Measurements from ENCODE around the gene MINDY4B.

The MINDY4B gene

DNA sequence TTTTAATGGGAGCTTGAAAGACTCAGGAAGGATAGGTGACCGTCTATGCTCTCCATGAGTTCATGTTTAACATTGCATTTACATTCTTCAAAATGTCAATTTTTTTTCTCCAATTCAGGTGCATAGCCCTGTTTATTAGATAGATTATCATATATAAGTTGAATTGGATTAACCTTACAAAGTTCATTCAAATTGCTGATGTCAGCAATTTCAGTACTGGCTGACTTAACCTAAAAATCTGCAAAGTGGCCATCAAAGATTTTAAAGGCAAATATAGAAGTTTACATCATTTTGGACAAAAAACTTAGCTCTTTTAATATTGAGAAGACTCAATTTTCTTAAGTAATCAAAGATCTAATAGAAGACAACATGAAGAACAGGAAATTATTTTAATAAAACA lies 57.8 kb downstream of the MINDY4B start:
- DNase-seq (ENCODE audit: low read depth, low spot score), result no peak

DNA sequence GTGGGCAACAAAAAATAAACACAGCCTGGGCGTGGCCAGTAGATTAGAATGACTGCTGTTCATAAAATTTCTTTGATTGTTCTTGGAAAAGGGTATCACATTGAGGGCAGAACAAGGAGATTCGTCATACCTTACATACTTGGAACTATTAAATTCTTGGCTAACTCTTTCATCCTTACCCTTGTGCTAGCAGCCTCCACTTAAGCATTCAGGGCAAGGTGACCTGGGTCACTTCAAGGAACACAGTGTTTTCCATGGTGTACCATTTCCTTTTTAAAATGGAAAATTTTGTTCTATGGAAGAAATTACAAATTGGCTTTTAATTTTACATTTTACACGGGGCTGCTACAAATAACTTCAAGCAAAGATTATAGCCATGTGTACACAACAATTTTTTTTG lies 60.8 kb downstream of the MINDY4B start:
- no peak for DNase-seq (ENCODE audit: low read depth, low spot score)

DNA sequence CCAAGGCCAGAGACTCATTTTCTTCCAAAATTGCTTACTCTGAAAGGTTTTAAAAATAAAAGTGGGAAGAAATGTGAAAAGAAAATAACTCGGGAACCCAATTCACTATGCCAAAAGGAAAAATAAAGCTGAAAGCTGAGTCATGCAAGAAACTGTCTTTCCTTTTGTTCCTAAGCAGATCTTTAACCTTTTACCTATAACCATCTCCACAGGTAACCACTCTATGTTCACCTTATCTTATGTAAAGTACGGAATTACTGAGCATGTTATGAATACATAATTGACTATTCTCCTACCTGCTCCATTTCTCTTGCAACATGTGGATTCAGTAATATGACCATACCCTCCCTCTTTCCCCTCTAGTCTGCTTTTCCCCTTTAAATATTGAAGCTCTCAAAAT lies 62.0 kb downstream of the MINDY4B start:
- no peak for DNase-seq (ENCODE audit: low read depth, low spot score)

DNA sequence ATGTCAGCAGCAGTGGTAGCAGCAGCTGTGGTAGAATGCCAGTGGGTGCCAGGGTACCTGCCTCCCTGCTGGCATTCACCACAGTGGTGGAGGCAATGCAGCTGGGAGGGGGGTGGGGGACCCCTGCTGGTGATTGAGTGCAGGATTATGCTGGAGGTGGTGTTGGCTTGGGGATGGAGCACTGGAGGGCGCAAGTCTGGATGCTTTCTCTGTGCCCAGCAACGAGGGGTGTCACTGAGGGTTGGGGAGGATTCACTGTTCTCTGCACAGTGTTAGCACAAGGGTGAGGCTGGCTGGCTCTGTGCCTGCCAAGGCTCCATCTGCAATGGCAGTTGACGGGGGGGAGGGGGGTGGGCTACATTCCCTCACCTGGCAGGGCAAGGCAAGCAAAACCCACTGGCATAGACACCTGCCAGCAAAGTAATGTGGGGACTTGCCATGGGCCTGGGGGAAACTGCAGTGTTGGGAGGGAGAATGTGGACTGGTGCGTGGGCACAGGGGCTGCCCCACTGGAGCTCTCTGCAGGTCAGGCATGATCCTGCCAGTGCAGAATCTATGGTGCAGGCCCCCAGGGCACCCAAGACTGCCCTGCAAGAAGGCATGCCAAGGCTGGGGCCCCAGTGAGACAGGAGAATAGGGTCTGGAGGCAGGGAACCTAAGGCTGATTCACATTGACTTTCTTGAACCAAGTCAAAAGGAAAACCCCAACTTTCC lies 64.3 kb downstream of the MINDY4B start:
- DNase-seq (ENCODE audit: low read depth, low spot score), result no peak

DNA sequence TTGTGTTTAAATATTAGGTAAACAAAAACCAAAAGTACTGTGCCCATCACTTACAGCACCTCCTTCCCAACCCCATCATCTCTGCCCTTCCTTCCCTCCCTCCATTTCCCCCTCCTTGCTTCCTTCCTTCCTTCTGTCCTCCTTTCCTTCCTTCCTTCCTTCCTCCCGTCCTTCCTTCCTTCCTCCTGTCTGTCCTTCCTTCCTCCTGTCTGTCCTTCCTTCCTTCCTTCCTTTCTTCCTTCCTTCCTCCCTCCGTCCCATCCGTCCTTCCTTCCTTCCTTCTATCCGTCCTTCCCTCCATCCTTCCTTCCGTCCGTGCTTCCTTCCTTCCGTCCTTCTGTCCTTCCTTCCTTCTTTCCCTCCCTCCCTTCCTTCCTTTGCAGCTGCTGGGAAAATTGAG lies 74.5 kb downstream of the MINDY4B start:
- no peak for DNase-seq (ENCODE audit: low read depth, low spot score)

DNA sequence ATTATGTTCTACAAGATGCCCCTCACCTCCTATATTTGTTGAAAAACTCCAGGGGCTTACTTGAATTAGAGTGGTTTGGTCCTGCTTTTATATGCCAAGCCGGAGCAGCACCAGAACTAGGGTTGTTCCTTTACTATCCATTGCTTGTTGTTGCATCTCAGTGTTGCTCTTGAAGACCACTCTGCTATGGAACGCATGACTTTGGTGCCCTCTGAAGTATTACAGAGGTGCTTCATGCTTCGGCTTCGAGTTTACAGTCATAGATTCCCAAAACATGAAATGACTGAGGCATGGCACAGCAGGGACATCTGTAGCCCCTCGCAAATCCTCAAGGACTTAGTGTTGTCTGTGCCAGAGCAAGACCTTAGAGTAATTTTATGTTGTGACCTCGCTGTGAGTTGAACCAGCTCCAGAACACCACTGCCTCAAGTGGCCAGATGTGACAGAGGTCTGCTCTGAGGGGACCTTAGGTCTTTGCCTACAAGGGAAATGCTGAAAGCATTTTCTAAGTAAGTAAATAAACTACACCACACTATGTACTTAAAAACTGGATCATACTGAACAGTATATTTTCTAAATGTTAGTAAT lies 75.1 kb downstream of the MINDY4B start:
- no peak for DNase-seq (ENCODE audit: low read depth, low spot score)

DNA sequence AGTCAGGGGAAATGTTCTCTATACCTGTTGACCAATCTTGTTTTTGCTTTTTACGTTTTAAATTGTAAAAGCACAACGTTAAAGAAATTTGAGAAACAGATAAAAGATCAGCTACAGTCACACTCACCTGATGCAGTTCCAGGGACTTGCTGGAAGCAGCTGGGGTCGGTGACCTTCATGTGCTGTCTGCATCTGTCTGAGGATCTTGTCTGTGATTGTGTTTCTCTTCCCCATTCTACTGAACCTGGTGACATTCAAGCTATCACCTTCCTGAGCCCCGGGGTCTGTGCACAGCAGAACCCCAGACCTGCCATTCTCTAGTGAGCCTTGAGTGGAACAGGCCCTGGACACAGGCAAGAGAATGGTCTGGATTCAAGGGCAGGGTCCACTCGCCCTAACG lies 75.8 kb downstream of the MINDY4B start:
- no peak for DNase-seq (ENCODE audit: low read depth, low spot score)

DNA sequence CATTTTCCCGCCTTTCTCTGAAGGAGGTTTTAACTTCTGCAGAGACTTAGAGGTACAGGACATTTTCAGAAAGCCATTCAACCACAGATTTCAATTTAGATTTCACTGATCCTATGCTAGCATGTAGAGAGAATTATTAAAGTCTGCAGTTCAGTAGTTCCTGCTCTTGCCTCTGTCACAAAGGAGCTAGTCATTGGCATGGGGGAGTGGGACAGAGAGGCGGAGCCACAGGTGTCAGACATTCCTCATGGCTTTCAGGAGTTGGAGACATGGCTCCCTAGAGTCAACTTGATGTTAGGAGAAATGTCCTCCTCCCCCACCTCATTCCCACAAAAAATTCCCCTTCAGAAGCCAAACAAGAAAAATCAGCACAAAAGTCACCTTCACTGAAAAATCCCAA lies 76.2 kb downstream of the MINDY4B start:
- DNase-seq (ENCODE audit: low read depth, low spot score), result no peak

DNA sequence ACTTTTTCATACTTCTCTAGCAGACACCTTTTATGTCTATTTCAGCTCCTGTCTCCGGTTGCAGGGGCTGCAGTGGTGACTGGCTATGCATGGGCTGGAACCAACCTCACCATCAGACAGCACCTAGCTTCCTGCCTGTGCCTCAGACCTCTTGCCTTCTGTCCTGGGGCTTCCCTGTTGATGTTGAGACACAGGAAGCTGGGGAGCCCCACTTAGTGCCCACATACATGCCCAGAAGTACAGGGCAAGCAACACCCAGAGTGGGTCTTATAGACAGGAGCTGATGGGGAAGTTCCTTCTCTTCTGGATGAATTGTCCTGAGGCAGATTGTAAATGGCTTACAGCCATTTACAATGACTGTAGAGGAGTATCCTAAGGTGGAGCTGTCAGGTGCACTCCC lies 77.0 kb downstream of the MINDY4B start:
- DNase-seq (ENCODE audit: low read depth, low spot score), result no peak

DNA sequence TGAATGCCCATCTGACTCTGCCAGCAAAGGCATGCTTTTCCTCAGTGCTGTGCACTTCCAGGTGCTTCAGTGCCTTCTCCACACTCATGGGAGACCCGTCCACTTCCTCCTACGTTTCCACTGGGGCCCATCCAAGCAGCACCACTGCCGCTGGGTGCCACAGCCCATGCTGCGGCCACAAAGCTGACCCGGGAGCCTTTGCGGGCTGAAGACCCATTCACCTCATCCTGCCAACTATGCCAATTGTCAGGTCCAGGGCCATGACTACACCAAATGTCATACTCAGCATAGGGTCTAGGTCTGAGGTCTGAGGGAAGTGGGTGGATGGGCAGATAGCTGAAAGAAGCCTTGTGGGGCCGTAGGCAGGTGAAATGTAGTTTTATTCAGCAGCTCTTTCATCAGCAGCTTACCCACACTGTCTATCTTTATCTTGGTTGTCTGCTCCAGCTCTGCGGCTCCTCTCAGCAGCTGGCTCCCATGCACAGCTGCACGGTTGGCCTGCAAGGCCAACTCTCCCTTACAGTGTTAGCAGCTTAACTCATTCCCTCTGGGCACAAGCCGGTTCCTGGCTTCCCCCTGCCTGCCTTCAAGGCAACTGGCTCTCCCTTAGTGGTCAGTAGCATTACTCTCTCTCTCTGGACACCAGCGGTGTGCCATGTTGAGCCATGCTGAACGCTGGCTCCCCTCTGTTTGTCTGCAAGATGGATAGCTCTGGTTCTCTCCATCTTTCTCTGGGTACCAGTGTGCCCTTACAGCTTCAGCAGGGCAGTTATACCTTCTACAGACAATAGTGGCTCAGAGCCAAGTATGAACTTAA lies 78.6 kb downstream of the MINDY4B start:
- no peak for DNase-seq (ENCODE audit: low read depth, low spot score)

DNA sequence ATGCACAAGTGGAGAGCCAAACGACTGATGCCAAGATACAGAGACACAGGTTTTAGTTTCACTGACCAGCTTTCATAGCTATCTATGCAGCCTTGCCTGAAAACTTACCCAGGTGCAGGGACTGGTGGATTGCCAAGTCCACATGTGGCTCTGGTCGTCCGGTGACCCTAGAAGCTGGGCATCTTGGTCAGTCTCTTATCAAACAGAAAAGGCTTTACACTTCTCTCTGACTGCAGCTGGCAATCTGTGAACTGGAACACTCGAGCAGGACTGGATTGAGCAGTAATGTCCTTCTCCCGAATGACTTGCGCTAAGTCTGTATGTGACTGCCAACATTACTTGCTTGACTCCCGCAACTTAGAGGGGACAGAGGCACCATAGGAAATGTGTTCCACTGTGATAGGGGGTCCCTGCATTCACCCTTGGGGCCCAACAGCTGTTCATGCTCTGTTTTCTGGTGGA lies 79.3 kb downstream of the MINDY4B start:
- no peak for DNase-seq (ENCODE audit: low read depth, low spot score)

DNA sequence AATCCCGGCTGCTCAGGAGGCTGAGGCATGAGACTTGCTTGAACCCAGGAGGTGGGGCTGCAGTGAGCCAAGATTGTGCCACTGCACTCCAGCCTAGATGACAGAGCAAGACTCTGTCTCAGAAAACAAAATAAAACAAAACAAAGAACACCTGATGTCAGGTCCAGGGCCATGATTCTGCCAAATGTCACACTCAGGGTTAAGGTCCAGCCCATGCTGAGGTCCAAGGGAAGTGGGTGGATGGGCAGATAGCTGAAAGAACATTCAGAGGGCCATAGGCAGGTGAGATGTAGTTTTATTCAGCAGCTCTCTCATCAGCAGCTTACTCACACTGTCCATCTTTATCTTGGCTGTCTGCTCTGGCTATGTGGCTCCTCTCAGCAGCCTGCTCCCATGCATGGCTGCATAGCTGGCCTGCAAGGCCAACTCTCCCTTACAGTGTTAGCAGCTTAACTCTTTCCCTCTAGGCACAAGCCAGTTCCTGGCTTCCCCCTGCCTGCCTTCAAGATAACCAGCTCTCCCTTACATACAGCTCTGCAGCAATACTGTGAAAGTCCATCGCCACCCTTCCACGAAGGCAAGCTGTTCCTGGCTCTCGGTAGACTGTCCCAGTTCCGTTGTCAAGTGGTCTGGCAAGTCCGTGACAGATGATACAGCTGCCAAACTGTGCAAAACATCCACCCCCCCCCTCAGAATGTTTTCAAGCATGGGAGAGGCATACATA lies 79.9 kb downstream of the MINDY4B start:
- DNase-seq (ENCODE audit: low read depth, low spot score), result no peak

DNA sequence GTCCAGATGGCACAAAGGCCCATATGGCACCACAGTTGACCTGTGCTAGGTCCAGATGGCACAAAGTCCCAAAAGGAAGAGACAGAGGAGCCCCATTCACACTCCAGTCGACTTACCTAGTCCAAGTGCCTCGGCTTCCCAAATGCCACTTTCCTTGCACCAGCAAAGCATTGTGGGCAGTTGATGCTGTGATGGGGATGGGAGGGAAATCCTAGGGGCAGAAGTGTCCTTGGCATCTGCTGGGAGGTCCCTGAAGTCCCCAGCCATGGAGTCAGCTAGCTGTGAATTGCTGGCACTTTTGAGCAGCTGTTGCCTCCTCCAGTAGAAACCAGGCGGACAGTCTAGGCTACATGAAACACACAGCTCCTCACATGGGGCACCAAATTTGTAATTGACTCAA lies 82.0 kb downstream of the MINDY4B start:
- no peak for DNase-seq (ENCODE audit: low read depth, low spot score)

DNA sequence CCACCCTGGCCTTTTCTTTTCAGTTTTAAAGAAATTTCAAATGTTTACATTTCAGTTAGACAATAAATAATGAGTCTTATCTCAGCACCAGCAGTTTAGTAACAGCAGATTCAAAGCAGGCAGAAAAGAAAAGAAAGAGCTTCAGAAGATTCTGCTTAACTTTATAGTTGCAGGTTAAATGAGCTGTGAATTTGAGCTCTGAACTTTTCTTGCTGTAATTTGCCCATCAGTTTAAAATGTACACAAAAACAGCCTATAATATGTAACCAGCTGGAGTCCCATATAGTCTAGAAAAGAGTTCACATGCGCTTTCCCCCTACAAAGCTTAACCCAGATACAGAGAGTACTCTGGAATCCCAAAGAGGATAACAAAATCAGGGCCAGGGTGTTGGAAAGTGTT lies 82.6 kb downstream of the MINDY4B start:
- no peak for DNase-seq (ENCODE audit: low read depth, low spot score)
